ENCODE results near the gene SMG9. TPM values are rescaled to one million over a fixed set of nuclear protein-coding genes. Genes with fewer than 3 reads are reported as not detected.

The SMG9 gene
- total RNA-seq = 10 to 100 TPM; 50.3 to 64.3 (median 56.8) TPM
- 33.7 TPM for total RNA-seq (2013)
- total RNA-seq = 22.7 to 58.4 (median 34.6) reads per million in 29 experiments

DNA sequence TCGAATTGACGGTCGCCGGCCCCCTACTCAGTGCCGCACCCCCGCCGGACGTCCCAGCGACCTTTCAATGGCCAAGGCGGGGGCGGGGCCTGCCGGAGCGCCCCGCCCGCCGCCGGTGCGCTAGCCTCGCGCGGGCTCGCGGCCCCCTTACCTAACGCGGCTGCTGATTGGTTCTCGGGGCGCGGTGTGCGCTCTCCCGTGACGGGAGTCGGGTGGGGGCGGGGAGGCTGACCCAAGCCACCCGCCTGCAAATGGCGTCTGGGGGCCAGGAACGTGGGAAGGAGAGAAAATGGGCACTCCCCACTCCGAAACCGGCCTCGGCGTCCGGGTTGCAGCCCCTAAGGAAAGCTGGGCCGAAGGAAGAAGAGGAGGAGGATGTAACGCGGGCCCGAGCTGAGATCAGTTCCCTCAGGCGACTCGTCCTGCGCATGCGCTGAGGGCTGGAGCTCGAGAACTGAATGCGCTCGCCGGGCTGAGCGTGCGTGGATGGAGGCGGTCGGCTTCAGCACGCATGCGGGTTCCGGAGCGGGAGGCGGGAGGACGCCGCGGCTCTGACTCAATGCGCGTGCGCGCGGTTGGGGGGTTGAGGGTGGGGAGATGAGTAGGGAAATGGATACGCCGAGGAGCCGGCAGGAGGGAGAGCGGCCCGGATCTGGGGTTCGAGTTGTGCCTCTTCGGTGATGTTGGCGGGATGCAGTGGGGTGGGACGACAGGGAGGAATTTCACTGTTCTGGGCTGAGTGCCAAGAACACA lies at the start of gene SMG9:
SMG9 (minus strand) TSS at position 460 of the 753 bp plus-strand sequence. CDS start 4,221 bp downstream, outside the sequence.
- H3K27ac Mint-ChIP-seq = peak within 1 kb of the TSS; percentile 97 to 98
- peak within 1 kb of the TSS; percentile 75 to 91 for H3K4me3 ChIP-seq (ENCODE audit: control insufficient read depth in 1 of 2, extremely low read depth in 1 of 2, low read length in 1 of 2)
- POLR2A ChIA-PET = interaction anchor here (0.6 to 1.0 kb wide), 7 partner anchors 10 to 296 kb away, joined by 3 to 5 read pairs (median 4); no protein-coding TSS in a partner anchor

DNA sequence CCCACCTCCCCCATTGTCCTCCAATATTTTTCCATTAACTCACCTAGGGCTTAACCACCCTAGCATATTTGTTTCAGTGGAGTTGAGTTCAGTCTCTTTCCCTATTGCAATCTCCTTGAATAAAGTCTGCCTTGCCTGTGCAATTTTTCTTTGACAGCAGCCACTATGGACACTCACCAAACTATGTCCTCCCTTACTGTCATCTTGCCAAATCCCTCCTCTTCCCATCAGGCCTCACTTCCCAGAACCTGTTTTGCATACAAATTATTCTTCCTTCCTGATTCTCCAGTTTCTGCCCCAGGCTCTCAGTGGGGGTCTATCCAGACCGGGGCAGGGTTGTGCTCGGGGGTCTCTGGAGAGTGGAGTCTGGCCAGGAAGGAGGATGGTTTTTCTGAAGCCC lies 49.7 kb upstream of the SMG9 start:
- 17% methylated on average over 1 of the region's 2 CpGs for WGBS (ENCODE audit: insufficient coverage)
- no peaks in the 10 kb centered on the region for H3K4me1 ChIP-seq (ENCODE audit: control insufficient read depth in 1 of 2, extremely low read depth in 1 of 2, insufficient read depth in 2 of 2, low read length in 2 of 2)
- Mint-ChIP-seq H3K27ac (no peak overlapping the region), H3K36me3 (no peaks in the 10 kb centered on the region), H3K4me3 (no peak overlapping the region), H3K4me1 (peaks cover 0 to 2% (median 0%) of the 10 kb centered on the region in 3 donors), H3K27me3 (peaks cover 4 to 7% of the 10 kb centered on the region in 2 donors), H3K9me3 (no peaks in the 10 kb centered on the region)
- DNase-seq (no peak), ATAC-seq (replicated peaks in 1 of 4) (no peak)
- no peak overlapping the region for H3K4me3 ChIP-seq (ENCODE audit: control insufficient read depth in 1 of 2, extremely low read depth in 1 of 2, low read length in 1 of 2)
- ChIA-PET CTCF (no interaction called here), POLR2A (no interaction called here)
- H3K36me3 ChIP-seq (ENCODE audit: control insufficient read depth in 2 of 2, extremely low read depth in 1 of 2, insufficient read depth in 1 of 2, low read length in 1 of 2) = no peaks in the 10 kb centered on the region
- no peak overlapping the region for H3K27ac ChIP-seq (ENCODE audit: low read length)
- H3K9me3 ChIP-seq = no peaks in the 10 kb centered on the region
- H3K27me3 ChIP-seq (replicated peaks in 1 of 2; ENCODE audit: control insufficient read depth in 2 of 2, extremely low read depth in 1 of 2, insufficient read depth in 2 of 2, low read length in 1 of 2) = peaks cover 0 to 6% of the 10 kb centered on the region in 2 experiments

More for the DNA sequence above, at the start of gene SMG9:
- Mint-ChIP-seq H3K4me1 (peaks cover 38 to 58% (median 45%) of the 10 kb centered on the region in 3 donors), H3K9me3 (no peaks in the 10 kb centered on the region), H3K4me3 (peak within 1 kb of the TSS; percentile 94 to 98 (median 98)), H3K27me3 (no peaks in the 10 kb centered on the region), H3K36me3 (peaks cover 17% of the 10 kb centered on the region)
- no peaks in the 10 kb centered on the region for H3K9me3 ChIP-seq
- peaks cover 8 to 17% of the 10 kb centered on the region in 2 donors for H3K36me3 ChIP-seq (ENCODE audit: control insufficient read depth in 2 of 2, extremely low read depth in 1 of 2, insufficient read depth in 1 of 2, low read length in 1 of 2)
- DNase-seq (peak; percentile 96 to 100 (median 98)), ATAC-seq (replicated peaks in 1 of 4) (peak; percentile 85 to 90 (median 88))
- no peaks in the 10 kb centered on the region for H3K27me3 ChIP-seq (replicated peaks in 1 of 2; ENCODE audit: control insufficient read depth in 2 of 2, extremely low read depth in 1 of 2, insufficient read depth in 2 of 2, low read length in 1 of 2)
- peaks cover 2 to 35% of the 10 kb centered on the region in 2 experiments for H3K4me1 ChIP-seq (ENCODE audit: control insufficient read depth in 1 of 2, extremely low read depth in 1 of 2, insufficient read depth in 2 of 2, low read length in 2 of 2)
- peak within 1 kb of the TSS; percentile 95 for H3K27ac ChIP-seq (ENCODE audit: low read length)
- CTCF ChIA-PET = interaction anchor here (0.6 to 2.3 kb wide), 8 partner anchors 8 to 200 kb away, joined by 3 to 13 read pairs (median 4); no protein-coding TSS in a partner anchor
- WGBS (ENCODE audit: insufficient coverage) = under 1% methylated on average over 67 of the region's 79 CpGs

DNA sequence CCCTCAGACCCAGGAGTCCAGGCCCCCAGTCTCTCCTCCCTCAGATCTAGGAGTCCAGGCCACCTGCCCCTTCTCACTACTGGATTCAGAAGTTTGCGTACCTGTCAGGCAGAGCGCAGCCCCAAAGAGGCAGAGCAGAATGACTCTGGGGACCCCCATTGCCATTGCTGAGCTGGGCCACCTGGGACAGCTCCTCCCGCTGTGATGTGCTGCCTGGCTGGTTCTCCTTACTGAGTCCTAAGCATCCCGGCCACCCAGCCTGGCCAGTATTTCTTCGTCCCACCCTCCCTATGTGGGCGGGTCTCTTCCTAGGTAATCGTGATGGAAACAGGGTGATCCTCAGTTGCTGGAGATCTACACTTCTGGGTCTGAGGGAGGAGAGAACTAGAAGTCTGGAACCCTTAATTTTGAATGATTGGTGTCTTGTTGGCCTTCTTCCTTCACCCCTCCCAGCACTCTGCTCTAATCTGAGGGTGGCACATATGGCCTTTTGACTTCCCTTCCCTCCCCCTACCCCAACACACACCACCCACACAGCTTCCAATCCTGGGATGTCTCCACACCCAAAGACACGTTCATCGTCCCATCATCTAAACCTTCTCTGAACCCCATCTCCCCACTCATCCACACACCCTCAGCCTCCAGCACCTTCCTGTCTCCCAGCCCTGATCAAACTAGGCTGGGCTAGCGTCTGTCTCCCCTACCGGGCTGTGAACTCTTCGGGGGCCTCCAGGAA lies 47.6 kb upstream of the SMG9 start, which contains the start of gene LYPD5:
LYPD5 (minus strand) TSS at position 232 of the 736 bp plus-strand sequence; CDS start at position 165, 67 bp downstream.
- peak within 1 kb of the TSS; percentile 1 to 61 for H3K27ac Mint-ChIP-seq
- CTCF ChIA-PET = interaction anchor here in 1 of 2 donors (0.7 kb wide), 1 partner anchor 781 kb away, joined by 3 read pairs; no protein-coding TSS in a partner anchor
- H3K27me3 Mint-ChIP-seq = peaks cover 0 to under 1% of the 10 kb centered on the region in 2 donors
- H3K36me3 Mint-ChIP-seq = no peaks in the 10 kb centered on the region
- H3K27ac ChIP-seq (ENCODE audit: low read length) = no peak within 1 kb of the TSS
- no peaks in the 10 kb centered on the region for H3K9me3 Mint-ChIP-seq
- H3K4me1 ChIP-seq (ENCODE audit: control insufficient read depth in 1 of 2, extremely low read depth in 1 of 2, insufficient read depth in 2 of 2, low read length in 2 of 2) = peaks cover 0 to 12% of the 10 kb centered on the region in 2 experiments
- ATAC-seq (replicated peaks in 1 of 4) (no peak), DNase-seq (no peak)
- 86% methylated on average over 7 of the region's 12 CpGs for WGBS (ENCODE audit: insufficient coverage)
- POLR2A ChIA-PET = no interaction called here
- peaks cover 0 to 20% of the 10 kb centered on the region in 2 experiments for H3K27me3 ChIP-seq (replicated peaks in 1 of 2; ENCODE audit: control insufficient read depth in 2 of 2, extremely low read depth in 1 of 2, insufficient read depth in 2 of 2, low read length in 1 of 2)
- H3K4me3 Mint-ChIP-seq = no peak within 1 kb of the TSS
- H3K4me3 ChIP-seq (ENCODE audit: control insufficient read depth in 1 of 2, extremely low read depth in 1 of 2, low read length in 1 of 2) = no peak within 1 kb of the TSS
- H3K9me3 ChIP-seq = no peaks in the 10 kb centered on the region
- H3K4me1 Mint-ChIP-seq = peaks cover 6 to 17% (median 12%) of the 10 kb centered on the region in 3 donors
- H3K36me3 ChIP-seq (ENCODE audit: control insufficient read depth in 2 of 2, extremely low read depth in 1 of 2, insufficient read depth in 1 of 2, low read length in 1 of 2) = no peaks in the 10 kb centered on the region

DNA sequence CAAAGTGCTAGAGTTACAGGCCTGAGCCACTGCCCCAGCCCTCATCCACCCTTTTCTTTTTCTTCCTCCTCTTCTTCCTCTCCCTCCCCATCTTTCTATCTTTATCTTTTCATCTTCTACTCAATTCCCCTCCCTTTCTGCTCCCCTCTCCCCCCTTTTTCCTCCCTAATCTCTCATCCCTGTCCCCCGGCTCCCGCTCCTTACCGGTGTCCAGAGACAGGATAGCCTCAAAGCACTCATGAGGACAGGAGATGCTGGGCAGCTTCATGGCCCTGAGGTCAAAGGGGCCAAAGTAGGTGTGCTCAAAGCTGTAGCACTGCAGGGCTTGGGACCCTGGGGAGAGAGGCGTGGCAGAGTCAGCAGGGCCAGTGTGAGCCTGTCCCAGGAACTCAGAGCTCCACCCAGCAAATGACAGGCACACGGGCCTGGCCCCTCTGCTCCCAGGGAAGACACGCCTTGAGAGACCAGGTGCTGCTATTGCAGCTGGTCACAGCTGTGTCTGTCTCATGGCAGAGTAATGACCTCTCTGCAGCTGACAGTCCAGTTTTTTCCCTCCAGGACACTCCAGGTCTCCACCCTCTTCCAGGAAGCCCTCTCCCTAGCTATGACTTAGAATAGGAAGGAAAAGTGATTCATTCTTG lies 44.9 kb upstream of the SMG9 start:
- Mint-ChIP-seq H3K9me3 (no peaks in the 10 kb centered on the region), H3K4me3 (peak overlapping the region; percentile 68 to 81 (median 74)), H3K27me3 (peaks cover 0 to 5% of the 10 kb centered on the region in 2 donors), H3K27ac (peak overlapping the region; percentile 2 to 24), H3K36me3 (no peaks in the 10 kb centered on the region), H3K4me1 (peaks cover 9 to 22% (median 16%) of the 10 kb centered on the region in 3 donors)
- Histone ChIP-seq H3K36me3 (ENCODE audit: control insufficient read depth in 2 of 2, extremely low read depth in 1 of 2, insufficient read depth in 1 of 2, low read length in 1 of 2) (no peaks in the 10 kb centered on the region), H3K9me3 (no peaks in the 10 kb centered on the region), H3K4me1 (ENCODE audit: control insufficient read depth in 1 of 2, extremely low read depth in 1 of 2, insufficient read depth in 2 of 2, low read length in 2 of 2) (peaks cover 0 to 12% of the 10 kb centered on the region in 2 experiments), H3K27ac (ENCODE audit: low read length) (no peak overlapping the region), H3K4me3 (ENCODE audit: control insufficient read depth in 1 of 2, extremely low read depth in 1 of 2, low read length in 1 of 2) (no peak overlapping the region), H3K27me3 (replicated peaks in 1 of 2; ENCODE audit: control insufficient read depth in 2 of 2, extremely low read depth in 1 of 2, insufficient read depth in 2 of 2, low read length in 1 of 2) (peaks cover 0 to 28% of the 10 kb centered on the region in 2 experiments)
- WGBS (ENCODE audit: insufficient coverage) = 91% methylated on average over 5 of the region's 6 CpGs
- DNase-seq (no peak), ATAC-seq (replicated peaks in 1 of 4) (no peak)
- ChIA-PET CTCF (no interaction called here), POLR2A (no interaction called here)

DNA sequence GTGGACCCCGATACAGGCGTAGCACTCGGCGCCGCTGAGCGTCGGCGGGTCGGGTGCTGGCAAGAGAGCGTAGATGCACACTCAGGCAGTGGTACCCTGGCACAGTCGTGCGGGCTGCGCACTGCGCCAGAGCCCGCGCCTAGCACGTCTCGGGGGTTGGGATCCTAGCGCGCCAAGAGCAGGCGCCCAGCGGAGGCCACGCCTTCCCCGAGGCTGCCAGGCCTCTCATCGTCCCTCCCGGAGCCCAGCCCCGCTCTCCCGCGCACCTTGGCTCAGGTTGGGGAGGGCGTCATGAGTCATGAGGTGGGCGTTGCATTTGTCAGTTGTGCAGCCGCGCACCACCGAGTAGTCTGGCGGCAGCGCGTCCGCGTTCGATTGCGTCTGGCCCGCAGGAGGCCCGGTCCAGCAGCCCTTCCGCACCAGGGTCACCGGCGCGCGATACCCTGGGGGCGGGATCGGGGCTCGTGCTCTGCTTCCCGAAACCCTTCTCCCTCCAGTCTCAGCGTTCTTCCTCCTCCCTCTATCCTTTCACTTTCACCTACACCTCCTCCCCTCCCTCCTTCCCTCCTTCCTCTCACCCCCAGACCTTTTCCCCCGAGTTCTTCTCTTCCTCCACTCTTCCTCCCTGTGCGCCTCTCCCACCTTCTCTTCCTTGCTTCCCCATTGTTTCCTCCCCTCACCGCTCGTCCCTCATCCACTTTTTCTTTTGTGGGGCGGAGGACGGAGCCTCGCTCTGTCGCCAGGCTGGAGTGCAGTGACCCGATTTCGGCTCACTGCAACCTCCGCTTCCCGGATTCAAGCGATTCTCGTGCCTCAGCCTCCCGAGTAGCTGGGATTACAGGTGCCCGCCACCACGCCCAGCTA lies 44.0 kb upstream of the SMG9 start:
- H3K4me3 ChIP-seq (ENCODE audit: control insufficient read depth in 1 of 2, extremely low read depth in 1 of 2, low read length in 1 of 2) = peak overlapping the region; percentile 58 to 70
- POLR2A ChIA-PET = no interaction called here
- peak overlapping the region in 1 of 2 donors; percentile 48 for H3K27ac Mint-ChIP-seq

More for the DNA sequence above, 44.0 kb upstream of the SMG9 start:
- Histone ChIP-seq H3K9me3 (no peaks in the 10 kb centered on the region), H3K27ac (ENCODE audit: low read length) (no peak overlapping the region), H3K27me3 (replicated peaks in 1 of 2; ENCODE audit: control insufficient read depth in 2 of 2, extremely low read depth in 1 of 2, insufficient read depth in 2 of 2, low read length in 1 of 2) (peaks cover 0 to 28% of the 10 kb centered on the region in 2 experiments), H3K4me1 (ENCODE audit: control insufficient read depth in 1 of 2, extremely low read depth in 1 of 2, insufficient read depth in 2 of 2, low read length in 2 of 2) (peaks cover 0 to 12% of the 10 kb centered on the region in 2 experiments), H3K36me3 (ENCODE audit: control insufficient read depth in 2 of 2, extremely low read depth in 1 of 2, insufficient read depth in 1 of 2, low read length in 1 of 2) (no peaks in the 10 kb centered on the region)
- Mint-ChIP-seq H3K4me3 (peak overlapping the region; percentile 68 to 81 (median 74)), H3K36me3 (no peaks in the 10 kb centered on the region), H3K9me3 (no peaks in the 10 kb centered on the region), H3K27me3 (peaks cover 3 to 7% of the 10 kb centered on the region in 2 donors), H3K4me1 (peaks cover 9 to 22% (median 16%) of the 10 kb centered on the region in 3 donors)
- DNase-seq (peak in 18 of 35 experiments; percentile 18 to 65 (median 36)), ATAC-seq (replicated peaks in 1 of 4) (peak; percentile 86 to 91 (median 86))
- 16% methylated on average over 64 of the region's 70 CpGs for WGBS (ENCODE audit: insufficient coverage)
- CTCF ChIA-PET = no interaction called here
